CD14-positive monocyte (primary cell): ENCODE measurements around the gene NUDT2. TPM values are rescaled to one million over a fixed set of nuclear protein-coding genes. Genes with fewer than 3 reads are reported as not detected.
A peak's percentile ranks its signal among the peaks of the same experiment; 100 is the strongest.

Source experiments
- DNase-seq, 3 donors: peaks; one replicate each; pipeline ENCODE4 v3.0.0-alpha.2; 2011 to 2022
- H2AFZ ChIP-seq: 2 replicates; pipeline ENCODE4 v1.6.0; 2012; ENCODE audit warnings: mild to moderate bottlenecking, low read depth, low read length, inconsistent platforms; ENCODE audit not compliant: insufficient read depth, poor library complexity, severe bottlenecking
- H3K27ac ChIP-seq, 2 donors: 1 replicate in 1 of 2; 2 replicates in 1 of 2; pipeline ENCODE4 v1.5.1; 2012 to 2013; ENCODE audit warnings: low read length in 2 of 2, control low read depth in 1 of 2, inconsistent platforms in 1 of 2, low read depth in 1 of 2, mild to moderate bottlenecking in 1 of 2
- H3K27me3 ChIP-seq, 2 donors: one replicate each; pipeline versions ENCODE4 v1.6.0 to v1.6.1; 2011 to 2013; ENCODE audit warnings: low read length in 2 of 2; ENCODE audit not compliant: control insufficient read depth in 2 of 2, insufficient read depth in 2 of 2
- H3K36me3 ChIP-seq, 2 donors: replicated peaks in 1 of 2; 1 replicate in 1 of 2; 2 replicates in 1 of 2; pipeline versions ENCODE4 v1.5.1 to v1.6.1; 2012 to 2013; ENCODE audit warnings: low read length in 2 of 2, control low read depth in 1 of 2, inconsistent platforms in 1 of 2, mild to moderate bottlenecking in 1 of 2; ENCODE audit not compliant: insufficient read depth in 2 of 2, control insufficient read depth in 1 of 2
- H3K4me1 ChIP-seq, 2 donors: 1 replicate in 1 of 2; 2 replicates in 1 of 2; pipeline versions ENCODE4 v1.5.1 to v1.6.1; 2012 to 2013; ENCODE audit warnings: low read length in 2 of 2, control low read depth in 1 of 2, inconsistent platforms in 1 of 2, mild to moderate bottlenecking in 1 of 2, moderate library complexity in 1 of 2; ENCODE audit not compliant: insufficient read depth in 2 of 2, control insufficient read depth in 1 of 2
- H3K4me2 ChIP-seq: replicated peaks from 2 replicates; pipeline ENCODE3; 2012; ENCODE audit warnings: low read length, moderate library complexity, mild to moderate bottlenecking; ENCODE audit not compliant: poor library complexity, severe bottlenecking; ENCODE audit errors: extremely low read depth
- H3K4me3 ChIP-seq, 3 experiments: fragments of 200-600 bp in 1 of 3; sonication (generic) in 1 of 3; replicated peaks in 1 of 3; 1 replicate in 2 of 3; 2 replicates in 1 of 3; pipeline ENCODE4 v1.5.1; 2011 to 2013; ENCODE audit warnings: low read length in 3 of 3, mild to moderate bottlenecking in 3 of 3, control low read depth in 2 of 3, low read depth in 2 of 3, inconsistent platforms in 1 of 3, moderate library complexity in 1 of 3
- H3K79me2 ChIP-seq: 2 replicates; pipeline ENCODE4 v1.6.0; 2012; ENCODE audit warnings: mild to moderate bottlenecking, control low read depth, inconsistent platforms, low read length, moderate library complexity; ENCODE audit not compliant: insufficient read depth
- H3K9ac ChIP-seq: 2 replicates; pipeline ENCODE4 v1.6.0; 2017; ENCODE audit warnings: low read length, mild to moderate bottlenecking; ENCODE audit not compliant: insufficient read depth, poor library complexity, severe bottlenecking
- H3K9me3 ChIP-seq, 2 donors: replicated peaks in 1 of 2; 1 replicate in 1 of 2; 2 replicates in 1 of 2; pipeline versions ENCODE4 v1.5.1 to v1.6.1; 2012 to 2013; ENCODE audit warnings: low read length in 2 of 2, control low read depth in 1 of 2; ENCODE audit not compliant: control insufficient read depth in 1 of 2, insufficient read depth in 1 of 2
- H4K20me1 ChIP-seq: 2 replicates; pipeline ENCODE4 v1.6.0; 2012; ENCODE audit warnings: mild to moderate bottlenecking, low read length, control low read depth, moderate library complexity; ENCODE audit not compliant: insufficient read depth
- H3K27ac Mint-ChIP-seq, 7 donors: one replicate each; pipeline ENCODE4 v1.8.0; 2020; ENCODE audit warnings: mild to moderate bottlenecking in 7 of 7, mixed read lengths in 7 of 7, moderate library complexity in 6 of 7, inconsistent platforms in 2 of 7
- H3K27me3 Mint-ChIP-seq, 3 donors: one replicate each; pipeline ENCODE4 v1.8.0; 2021 to 2022; ENCODE audit warnings: low read depth in 3 of 3, mild to moderate bottlenecking in 3 of 3, mixed read lengths in 3 of 3, moderate library complexity in 3 of 3, inconsistent platforms in 1 of 3
- H3K36me3 Mint-ChIP-seq, 2 donors: one replicate each; pipeline ENCODE4 v1.8.0; 2020; ENCODE audit warnings: mixed read lengths in 2 of 2, inconsistent platforms in 1 of 2, mild to moderate bottlenecking in 1 of 2
- H3K4me1 Mint-ChIP-seq: one replicate; pipeline ENCODE4 v1.8.0; 2020; ENCODE audit warnings: mild to moderate bottlenecking, mixed read lengths
- H3K4me3 Mint-ChIP-seq, 2 donors: one replicate each; pipeline ENCODE4 v1.8.0; 2020; ENCODE audit warnings: mild to moderate bottlenecking in 2 of 2, mixed read lengths in 2 of 2, moderate library complexity in 1 of 2
- H3K9me3 Mint-ChIP-seq, 7 donors: one replicate each; pipeline ENCODE4 v1.8.0; 2020 to 2022; ENCODE audit warnings: mixed read lengths in 7 of 7, mild to moderate bottlenecking in 6 of 7, moderate library complexity in 6 of 7, inconsistent platforms in 2 of 7
- CTCF ChIP-seq: fragments of 200-600 bp; IDR thresholded peaks from one replicate; pipeline ENCODE4 v1.8.0; 2022; ENCODE audit warnings: antibody characterized with exemption, mild to moderate bottlenecking
- WGBS: methylation state at CpG from one replicate; pipeline ENCODE4 v1.1.5; 2013; ENCODE audit warnings: missing lambda C conversion rate; ENCODE audit not compliant: insufficient coverage; 5-methylcytosine and 5-hydroxymethylcytosine counted together
- intact Hi-C, 2 donors: fragments of 100-400 bp; cut with micrococcal nuclease; formaldehyde crosslinking; loops; one replicate each; pipeline versions ENCODE4 v1.15.0 to v1.15.1; 2023
- polyA plus RNA-seq, 3 donors: library from polyadenylated mRNA; depleted of rRNA in 1 of 3; unstranded in 2 of 3; stranded (reverse) in 1 of 3; fragments of 300-500 nt in 2 of 3; fragments of >200 nt in 1 of 3; fragmentation: Illumina TruSeq in 2 of 3; gene quantifications; 1 replicate in 2 of 3; 2 replicates in 1 of 3; pipeline ENCODE4 v1.2.3, GENCODE V29; 2012 to 2021

NUDT2 gene
- polyA plus RNA-seq, 3 donors = 24.4 to 56.9 (median 38.0) TPM

- Histone ChIP-seq H4K20me1 (no peaks in the 10 kb centered on the region), H3K9ac (peak overlapping the region; percentile 52), H3K9me3 (no peaks in the 10 kb centered on the region), H2AFZ (peak overlapping the region; percentile 96), H3K79me2 (no peaks in the 10 kb centered on the region), H3K4me1 (peaks cover 30 to 39% of the 10 kb centered on the region in 2 donors), H3K36me3 (no peaks in the 10 kb centered on the region), H3K27me3 (peaks cover 0 to 22% of the 10 kb centered on the region in 2 donors), H3K27ac (no peak overlapping the region), H3K4me3 (peak overlapping the region in 2 of 3 experiments; percentile 46 to 74), H3K4me2 (peak overlapping the region; percentile 82)
- Mint-ChIP-seq H3K4me1 (peaks cover 36% of the 10 kb centered on the region), H3K4me3 (peak overlapping the region; percentile 87 to 98), H3K27me3 (peaks cover 28 to 42% (median 30%) of the 10 kb centered on the region in 3 donors), H3K9me3 (peaks cover 0 to 3% (median 0%) of the 10 kb centered on the region in 7 donors), H3K36me3 (peaks cover 0 to 6% of the 10 kb centered on the region in 2 donors), H3K27ac (peak overlapping the region in 1 of 7 donors; percentile 64)
- TF ChIP-seq CTCF = no peak
- intact Hi-C loops = loop anchor here in 1 of 2 donors (5.0 kb wide), 1 partner anchor 76 kb away; the partner anchor contains the start of genes DNAI1 and FAM219A
- WGBS = 27% methylated on average over 8 of the region's 17 CpGs
- DNase-seq = no peak
Observed at GRCh38 chr9:34381323-34381722, 52.0 kb downstream of the NUDT2 start.

- no peak overlapping the region for H2AFZ ChIP-seq
- TF ChIP-seq CTCF = no peak
- Mint-ChIP-seq H3K36me3 (peaks cover 0 to 6% of the 10 kb centered on the region in 2 donors), H3K27ac (no peak overlapping the region), H3K4me3 (peak overlapping the region in 1 of 2 donors; percentile 98), H3K27me3 (peaks cover 28 to 39% (median 29%) of the 10 kb centered on the region in 3 donors), H3K4me1 (peaks cover 34% of the 10 kb centered on the region), H3K9me3 (peaks cover 0 to 3% (median 0%) of the 10 kb centered on the region in 7 donors)
- intact Hi-C loops = loop anchor here in 1 of 2 donors (5.0 kb wide), 1 partner anchor 75 kb away; the partner anchor contains the start of genes DNAI1 and FAM219A
- no peaks in the 10 kb centered on the region for H3K79me2 ChIP-seq
- H3K27me3 ChIP-seq = peaks cover 0 to 21% of the 10 kb centered on the region in 2 donors
- no peaks in the 10 kb centered on the region for H3K36me3 ChIP-seq
- H3K9ac ChIP-seq = no peak overlapping the region
- DNase-seq = no peak
- H3K27ac ChIP-seq = no peak overlapping the region
- H3K4me3 ChIP-seq = no peak overlapping the region
- WGBS = 100% methylated on average over 4 of the region's 5 CpGs
- no peaks in the 10 kb centered on the region for H3K9me3 ChIP-seq
- no peak overlapping the region for H3K4me2 ChIP-seq
- H3K4me1 ChIP-seq = peaks cover 26 to 31% of the 10 kb centered on the region in 2 donors
- H4K20me1 ChIP-seq = no peaks in the 10 kb centered on the region
Observed at GRCh38 chr9:34382054-34382453, 52.7 kb downstream of the NUDT2 start.
